ENCODE measurements around the gene CARD14. TPM values are rescaled to one million over a fixed set of nuclear protein-coding genes. Genes with fewer than 3 reads are reported as not detected.

The CARD14 gene
- total RNA-seq, 1 donor from 2014 or later, result 5.4 TPM

DNA sequence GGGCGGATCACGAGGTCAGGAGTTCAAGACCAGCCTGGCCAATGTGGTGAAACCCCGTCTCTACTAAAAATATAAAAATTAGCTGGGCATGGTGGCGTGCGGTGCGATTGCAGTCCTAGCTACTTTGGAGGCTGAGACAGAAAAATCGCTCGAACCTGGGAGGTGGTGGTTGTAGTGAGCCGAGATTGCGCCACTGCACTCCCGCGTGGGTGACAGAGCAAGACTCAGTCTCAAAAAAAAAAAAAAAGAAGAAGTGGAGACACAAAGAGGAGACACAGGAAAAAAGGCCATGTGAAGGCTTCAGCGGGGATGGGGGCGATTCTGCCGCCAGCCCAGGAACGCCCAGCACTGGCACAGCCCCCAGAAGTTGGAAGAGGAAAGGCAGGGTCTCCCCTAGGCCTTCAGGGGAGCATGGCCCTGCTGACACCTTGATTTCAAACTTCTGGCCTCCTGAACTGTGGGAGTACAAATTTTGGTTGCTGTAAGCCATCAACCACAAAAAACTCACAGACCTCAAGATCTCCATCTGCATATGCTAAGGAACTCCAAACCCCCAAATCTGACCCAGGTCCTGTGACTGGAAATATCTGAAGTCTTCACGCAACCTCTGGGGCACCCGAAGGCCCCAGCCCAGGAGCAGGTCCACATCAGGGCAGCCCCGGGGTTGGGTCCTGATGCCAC, 43.3 kb downstream of the CARD14 start:
- H3K27ac Mint-ChIP-seq, result no peak overlapping the region
- H3K4me3 Mint-ChIP-seq, result no peak overlapping the region
- H3K27me3 Mint-ChIP-seq (ENCODE audit: low read depth), result no peaks in the 10 kb centered on the region
- no peaks in the 10 kb centered on the region for H3K9me3 Mint-ChIP-seq
- peaks cover 12% of the 10 kb centered on the region for H3K36me3 Mint-ChIP-seq
- H3K4me1 Mint-ChIP-seq, result no peaks in the 10 kb centered on the region
- TF ChIP-seq, protein P1, sequence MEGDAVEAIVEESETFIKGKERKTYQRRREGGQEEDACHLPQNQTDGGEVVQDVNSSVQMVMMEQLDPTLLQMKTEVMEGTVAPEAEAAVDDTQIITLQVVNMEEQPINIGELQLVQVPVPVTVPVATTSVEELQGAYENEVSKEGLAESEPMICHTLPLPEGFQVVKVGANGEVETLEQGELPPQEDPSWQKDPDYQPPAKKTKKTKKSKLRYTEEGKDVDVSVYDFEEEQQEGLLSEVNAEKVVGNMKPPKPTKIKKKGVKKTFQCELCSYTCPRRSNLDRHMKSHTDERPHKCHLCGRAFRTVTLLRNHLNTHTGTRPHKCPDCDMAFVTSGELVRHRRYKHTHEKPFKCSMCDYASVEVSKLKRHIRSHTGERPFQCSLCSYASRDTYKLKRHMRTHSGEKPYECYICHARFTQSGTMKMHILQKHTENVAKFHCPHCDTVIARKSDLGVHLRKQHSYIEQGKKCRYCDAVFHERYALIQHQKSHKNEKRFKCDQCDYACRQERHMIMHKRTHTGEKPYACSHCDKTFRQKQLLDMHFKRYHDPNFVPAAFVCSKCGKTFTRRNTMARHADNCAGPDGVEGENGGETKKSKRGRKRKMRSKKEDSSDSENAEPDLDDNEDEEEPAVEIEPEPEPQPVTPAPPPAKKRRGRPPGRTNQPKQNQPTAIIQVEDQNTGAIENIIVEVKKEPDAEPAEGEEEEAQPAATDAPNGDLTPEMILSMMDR (IDR thresholded peaks at IDR 0.05; ENCODE audit: unreplicated experiment), result no peak
- no peak for DNase-seq (ENCODE audit: low spot score in 2 of 2, unreplicated experiment in 2 of 2)

DNA sequence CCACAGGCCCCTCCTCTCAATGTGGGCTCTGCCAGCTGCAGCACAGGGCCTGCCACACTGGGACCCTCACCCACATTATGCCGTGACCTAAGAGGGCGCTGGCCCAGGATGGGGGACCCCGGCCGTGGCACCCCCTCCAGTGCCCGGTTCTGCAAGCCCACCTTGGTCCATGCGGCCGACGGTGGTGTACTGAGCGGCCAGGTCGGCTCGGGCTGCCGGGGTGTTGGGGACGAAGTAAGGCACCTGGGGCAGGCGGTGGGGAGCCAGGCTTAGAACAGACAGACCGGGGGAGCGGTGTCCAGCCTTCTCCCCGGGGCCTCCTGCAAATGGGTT, 43.8 kb downstream of the CARD14 start:
- Mint-ChIP-seq H3K27me3 (ENCODE audit: low read depth) (no peaks in the 10 kb centered on the region), H3K36me3 (peaks cover 12% of the 10 kb centered on the region), H3K4me3 (no peak overlapping the region), H3K9me3 (no peaks in the 10 kb centered on the region), H3K4me1 (peaks cover 3% of the 10 kb centered on the region), H3K27ac (no peak overlapping the region)
- DNase-seq (ENCODE audit: low spot score in 2 of 2, unreplicated experiment in 2 of 2), result no peak
- TF ChIP-seq, protein P1 (IDR thresholded peaks at IDR 0.05; ENCODE audit: unreplicated experiment), result no peak

DNA sequence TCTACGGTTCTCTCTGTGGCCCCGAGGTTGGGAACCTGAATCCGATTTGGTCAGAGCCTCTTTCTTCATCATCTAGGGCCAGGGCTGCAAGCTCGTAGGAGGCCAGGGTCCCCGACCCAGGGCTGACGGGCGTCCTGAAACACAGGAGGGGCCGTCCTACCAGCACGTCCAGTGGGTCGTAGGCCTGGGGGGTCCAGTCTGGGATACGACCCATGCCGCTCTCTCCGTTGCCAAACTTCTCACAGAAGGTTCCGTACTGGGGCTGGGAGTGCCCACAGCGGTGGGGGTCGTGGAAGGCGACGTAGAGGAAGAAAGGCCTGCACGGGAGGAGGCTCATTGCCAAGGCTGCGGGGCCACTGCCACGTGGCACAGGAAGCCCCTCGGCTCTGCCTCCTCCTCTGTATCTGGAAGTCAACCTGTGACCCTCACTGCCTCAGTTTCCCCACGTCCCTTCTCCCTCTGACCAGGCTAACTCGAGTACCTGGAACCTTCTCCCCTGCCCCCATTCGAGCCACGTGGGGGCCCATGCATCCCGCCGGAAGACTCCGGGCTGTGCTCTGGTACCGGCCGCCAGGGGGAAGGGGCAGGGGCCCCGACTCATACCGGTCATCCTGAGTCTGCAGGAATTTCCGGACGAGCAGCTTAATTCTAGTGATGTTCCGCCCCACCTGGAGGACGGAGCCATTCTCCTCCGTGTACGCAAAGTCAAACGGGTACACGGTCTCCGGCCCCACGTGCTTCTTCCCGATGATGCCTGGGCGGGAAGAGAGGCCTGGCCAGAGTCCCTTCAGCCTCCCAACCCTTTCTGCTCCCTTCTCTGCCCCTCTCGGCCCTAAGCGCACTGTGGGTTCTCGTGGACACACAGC, 44.4 kb downstream of the CARD14 start:
- H3K4me1 Mint-ChIP-seq, result peaks cover 9% of the 10 kb centered on the region
- H3K4me3 Mint-ChIP-seq, result no peak overlapping the region
- H3K9me3 Mint-ChIP-seq, result no peaks in the 10 kb centered on the region
- no peak for DNase-seq (ENCODE audit: low spot score in 2 of 2, unreplicated experiment in 2 of 2)
- H3K27me3 Mint-ChIP-seq (ENCODE audit: low read depth), result no peaks in the 10 kb centered on the region
- no peak overlapping the region for H3K27ac Mint-ChIP-seq
- peaks cover 12% of the 10 kb centered on the region for H3K36me3 Mint-ChIP-seq
- TF ChIP-seq, protein P1 (IDR thresholded peaks at IDR 0.05; ENCODE audit: unreplicated experiment), result no peak

DNA sequence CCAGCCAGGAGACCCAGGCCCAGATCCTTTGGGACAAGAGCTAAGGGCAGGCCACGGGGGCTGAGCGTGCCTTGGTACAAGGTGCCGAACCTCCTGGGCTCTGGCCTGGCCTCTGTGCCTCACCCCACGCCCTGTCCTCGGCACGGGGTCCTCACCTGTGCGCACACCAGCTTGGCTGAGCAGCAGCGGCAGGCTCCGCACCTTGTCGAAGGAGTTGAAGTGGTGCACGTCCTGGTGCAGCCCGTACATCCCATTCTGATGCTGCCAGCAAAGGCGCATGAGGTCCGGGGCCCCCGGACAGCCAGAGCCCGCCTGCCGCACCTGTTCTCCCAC, 45.0 kb downstream of the CARD14 start:
- no peak overlapping the region for H3K4me3 Mint-ChIP-seq
- peaks cover 12% of the 10 kb centered on the region for H3K4me1 Mint-ChIP-seq
- TF ChIP-seq, protein P1 (IDR thresholded peaks at IDR 0.05; ENCODE audit: unreplicated experiment), result no peak
- H3K27me3 Mint-ChIP-seq (ENCODE audit: low read depth), result no peaks in the 10 kb centered on the region
- no peaks in the 10 kb centered on the region for H3K9me3 Mint-ChIP-seq
- DNase-seq (ENCODE audit: low spot score in 2 of 2, unreplicated experiment in 2 of 2), result no peak
- H3K27ac Mint-ChIP-seq, result no peak overlapping the region
- peaks cover 12% of the 10 kb centered on the region for H3K36me3 Mint-ChIP-seq

DNA sequence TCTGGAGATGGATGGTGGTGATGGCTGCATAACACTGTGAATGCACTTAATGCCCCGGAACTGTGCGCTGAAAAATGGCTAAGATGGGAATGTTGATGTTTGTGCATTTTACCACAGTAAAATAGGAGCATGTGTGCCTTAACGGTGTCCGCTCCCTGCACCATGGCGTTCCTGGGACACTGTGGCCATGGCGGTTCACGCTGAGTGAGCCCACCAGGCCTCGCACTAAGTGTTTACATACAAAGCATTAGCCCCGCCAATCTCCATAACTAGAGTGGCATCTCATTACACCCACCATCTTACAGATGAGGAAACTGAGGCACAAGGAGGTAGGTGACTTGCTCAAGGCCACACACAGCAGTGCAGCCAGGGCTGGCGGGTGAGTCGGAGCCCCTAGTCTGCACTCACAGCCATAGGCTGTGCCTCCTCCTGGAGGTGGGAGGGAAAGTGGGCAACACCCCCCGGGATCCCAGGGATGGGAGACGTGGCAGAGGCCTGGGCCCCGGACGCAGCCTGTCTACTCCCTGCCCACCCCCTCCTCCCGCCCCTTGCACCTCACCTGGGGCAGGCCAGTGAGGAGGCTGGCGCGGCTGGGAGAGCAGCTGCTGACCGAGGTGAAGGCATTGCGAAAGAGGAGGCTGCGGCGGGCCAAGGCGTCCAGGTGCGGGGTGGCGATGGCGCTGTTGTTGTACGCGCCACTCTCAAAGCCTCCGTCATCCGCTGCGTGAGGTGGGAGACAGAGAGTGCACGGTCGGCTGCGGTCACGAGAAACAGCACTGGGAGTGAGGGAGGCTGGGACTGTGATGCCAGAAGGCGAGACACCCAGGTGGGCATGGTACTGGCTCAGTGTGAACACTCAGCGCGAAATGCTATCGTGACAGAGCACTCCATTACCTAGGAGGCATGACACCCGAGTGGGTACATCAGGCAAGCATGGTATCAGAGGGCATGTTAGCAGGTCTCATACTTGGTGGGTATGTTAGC, 46.9 kb downstream of the CARD14 start:
- H3K9me3 Mint-ChIP-seq, result no peaks in the 10 kb centered on the region
- peaks cover 3% of the 10 kb centered on the region for H3K36me3 Mint-ChIP-seq
- H3K4me3 Mint-ChIP-seq, result no peak overlapping the region
- DNase-seq (ENCODE audit: low spot score in 2 of 2, unreplicated experiment in 2 of 2), result no peak
- no peaks in the 10 kb centered on the region for H3K27me3 Mint-ChIP-seq (ENCODE audit: low read depth)
- H3K4me1 Mint-ChIP-seq, result peaks cover 16% of the 10 kb centered on the region
- TF ChIP-seq, protein P1 (IDR thresholded peaks at IDR 0.05; ENCODE audit: unreplicated experiment), result no peak
- H3K27ac Mint-ChIP-seq, result no peak overlapping the region

All from mesothelial cell of epicardium (in vitro differentiated cells).